Fibroblast of skin of right biceps (primary cell): ENCODE data around the gene PRKAR1B.
A peak's percentile ranks its signal among the peaks of the same experiment; 100 is the strongest.

ENCODE experiments used
- DNase-seq: peaks from one replicate; pipeline ENCODE4 v3.0.0-alpha.2; 2013

PRKAR1B gene

GRCh38 chr7:516606-517456, 210.2 kb downstream of the PRKAR1B start:
- peak; percentile 81 for DNase-seq

GRCh38 chr7:516216-516605, 210.9 kb downstream of the PRKAR1B start:
- peak; percentile 47 for DNase-seq

GRCh38 chr7:515628-516027, 211.5 kb downstream of the PRKAR1B start:
- no peak for DNase-seq

- peak; percentile 36 for DNase-seq
Measured at GRCh38 chr7:514651-515598, 212.2 kb downstream of the PRKAR1B start.

GRCh38 chr7:514242-514641, 212.8 kb downstream of the PRKAR1B start:
- no peak for DNase-seq

GRCh38 chr7:513521-514166, 213.4 kb downstream of the PRKAR1B start:
- DNase-seq, result peak; percentile 84

GRCh38 chr7:512541-513311, 214.4 kb downstream of the PRKAR1B start:
- DNase-seq, result peak; percentile 32

GRCh38 chr7:512146-512510, 215.0 kb downstream of the PRKAR1B start:
- no peak for DNase-seq

- no peak for DNase-seq
Measured at GRCh38 chr7:511476-512145, 215.5 kb downstream of the PRKAR1B start.

GRCh38 chr7:510782-511281, 216.2 kb downstream of the PRKAR1B start:
- no peak for DNase-seq

GRCh38 chr7:510131-510481, 217.0 kb downstream of the PRKAR1B start:
- no peak for DNase-seq

GRCh38 chr7:509426-510130, 217.5 kb downstream of the PRKAR1B start:
- peak; percentile 42 for DNase-seq

GRCh38 chr7:508461-509170, 218.5 kb downstream of the PRKAR1B start:
- no peak for DNase-seq

GRCh38 chr7:507623-508300, 219.3 kb downstream of the PRKAR1B start:
- no peak for DNase-seq

- no peak for DNase-seq
Measured at GRCh38 chr7:506921-507622, 220.0 kb downstream of the PRKAR1B start.

GRCh38 chr7:506391-506831, 220.7 kb downstream of the PRKAR1B start:
- no peak for DNase-seq

GRCh38 chr7:505171-505570, 221.9 kb downstream of the PRKAR1B start:
- DNase-seq, result no peak

GRCh38 chr7:504221-505111, 222.6 kb downstream of the PRKAR1B start:
- no peak for DNase-seq
